Fibroblast of skin of right biceps (primary cell): Measurements from ENCODE around the gene BAHCC1.

Experiments used
- DNase-seq: peaks from one replicate; pipeline ENCODE4 v3.0.0-alpha.2; 2013

BAHCC1 gene

GRCh38 chr17:81500047-81500446 is 104.8 kb downstream of the BAHCC1 start:
- DNase-seq, result no peak

GRCh38 chr17:81502471-81503017 is 107.3 kb downstream of the BAHCC1 start:
- no peak for DNase-seq

GRCh38 chr17:81503619-81504018 is 108.4 kb downstream of the BAHCC1 start:
- DNase-seq, result no peak

GRCh38 chr17:81508639-81509206 is 113.5 kb downstream of the BAHCC1 start:
- peak; percentile 65 for DNase-seq

- no peak for DNase-seq
Measured at GRCh38 chr17:81509207-81509971, 114.1 kb downstream of the BAHCC1 start.

GRCh38 chr17:81509972-81510784 is 114.9 kb downstream of the BAHCC1 start:
- DNase-seq, result no peak

- DNase-seq, result no peak
Measured at GRCh38 chr17:81510785-81511553, 115.7 kb downstream of the BAHCC1 start.

- no peak for DNase-seq
Measured at GRCh38 chr17:81511554-81511803, 116.2 kb downstream of the BAHCC1 start.

- no peak for DNase-seq
Measured at GRCh38 chr17:81511804-81512561, 116.7 kb downstream of the BAHCC1 start.

- peak; percentile 97 for DNase-seq
Measured at GRCh38 chr17:81512562-81513371, 117.5 kb downstream of the BAHCC1 start, which contains the start of gene ACTG1. ACTG1 (minus strand) TSS chr17:81512799; CDS start chr17:81512354, 445 bp downstream.

GRCh38 chr17:81513372-81513752 is 118.1 kb downstream of the BAHCC1 start:
- peak; percentile 79 for DNase-seq

GRCh38 chr17:81513753-81514488 is 118.7 kb downstream of the BAHCC1 start:
- peak; percentile 82 for DNase-seq

- no peak for DNase-seq
Measured at GRCh38 chr17:81514489-81514738, 119.2 kb downstream of the BAHCC1 start.

- peak; percentile 96 for DNase-seq
Measured at GRCh38 chr17:81514739-81515529, 119.7 kb downstream of the BAHCC1 start.

- DNase-seq, result no peak
Measured at GRCh38 chr17:81515530-81516041, 120.3 kb downstream of the BAHCC1 start.
